ENCODE data around the gene ATP8A2. TPM values are rescaled to one million over a fixed set of nuclear protein-coding genes. Genes with fewer than 3 reads are reported as not detected.

Gene ATP8A2
- total RNA-seq, 2 donors from 2014 or later: 0.10 to 0.64 TPM

- Histone ChIP-seq H3K27ac (no peak overlapping the region), H3K9me3 (no peaks in the 10 kb centered on the region), H3K4me3 (no peak overlapping the region), H3K36me3 (no peaks in the 10 kb centered on the region), H3K27me3 (no peaks in the 10 kb centered on the region), H3K4me1 (no peaks in the 10 kb centered on the region), H3K9ac (ENCODE audit: low read depth in 2 of 2, low read length in 2 of 2) (no peak overlapping the region)
- TF ChIP-seq CTCF (IDR thresholded peaks at IDR 0.05): no peak
- no peak for DNase-seq
- intact Hi-C loops (cut with DNase I): no loop called here
Observed at GRCh38 chr13:25844559-25845434, 473.0 kb downstream of the ATP8A2 start.

- intact Hi-C loops (cut with DNase I): no loop called here
- no peak overlapping the region for H3K27ac ChIP-seq
- TF ChIP-seq CTCF (IDR thresholded peaks at IDR 0.05): no peak
Observed at GRCh38 chr13:25846222-25846984, 474.6 kb downstream of the ATP8A2 start.

GRCh38 chr13:25847145-25847544 lies 475.4 kb downstream of the ATP8A2 start:
- no peaks in the 10 kb centered on the region for H3K9me3 ChIP-seq
- no peak for TF ChIP-seq CTCF (IDR thresholded peaks at IDR 0.05)
- H3K4me3 ChIP-seq: no peak overlapping the region
- no peaks in the 10 kb centered on the region for H3K36me3 ChIP-seq
- H3K4me1 ChIP-seq: no peaks in the 10 kb centered on the region
- H3K9ac ChIP-seq (ENCODE audit: low read depth in 2 of 2, low read length in 2 of 2): no peak overlapping the region
- intact Hi-C loops (cut with DNase I): no loop called here
- no peaks in the 10 kb centered on the region for H3K27me3 ChIP-seq
- DNase-seq: no peak
- H3K27ac ChIP-seq: no peak overlapping the region

More at GRCh38 chr13:25846222-25846984, 474.6 kb downstream of the ATP8A2 start:
- Histone ChIP-seq H3K36me3 (no peaks in the 10 kb centered on the region), H3K9me3 (no peaks in the 10 kb centered on the region), H3K4me3 (no peak overlapping the region), H3K9ac (ENCODE audit: low read depth in 2 of 2, low read length in 2 of 2) (no peak overlapping the region), H3K27me3 (no peaks in the 10 kb centered on the region), H3K4me1 (no peaks in the 10 kb centered on the region)
- DNase-seq: no peak

- Histone ChIP-seq H3K4me1 (no peaks in the 10 kb centered on the region), H3K36me3 (no peaks in the 10 kb centered on the region), H3K27ac (no peak overlapping the region), H3K4me3 (no peak overlapping the region), H3K9me3 (no peaks in the 10 kb centered on the region), H3K9ac (ENCODE audit: low read depth in 2 of 2, low read length in 2 of 2) (no peak overlapping the region), H3K27me3 (no peaks in the 10 kb centered on the region)
- intact Hi-C loops (cut with DNase I): no loop called here
- no peak for TF ChIP-seq CTCF (IDR thresholded peaks at IDR 0.05)
- DNase-seq: no peak
Observed at GRCh38 chr13:25847635-25848626, 476.2 kb downstream of the ATP8A2 start.
